ENCODE data around the gene KIF16B.
"Not testable (repeated sequence)": the region's sequence is repeated elsewhere in the genome, so short reads cannot be mapped to it uniquely, and the experiment has no call there.

The KIF16B gene

GRCh38 chr20:16283307-16283706 is 289.9 kb downstream of the KIF16B start:
- DNase-seq, result no peak

- DNase-seq, result no peak
These were observed 293.0 kb downstream of the KIF16B start for GRCh38 chr20:16280219-16280618.

- DNase-seq, result no peak
These were observed 293.9 kb downstream of the KIF16B start for GRCh38 chr20:16279320-16279719.

- DNase-seq, result no peak
These were observed 299.3 kb downstream of the KIF16B start for GRCh38 chr20:16273812-16274555.

- no peak for DNase-seq
These were observed 300.4 kb downstream of the KIF16B start for GRCh38 chr20:16272780-16273360.

- DNase-seq, result no peak
These were observed 301.8 kb downstream of the KIF16B start for GRCh38 chr20:16271450-16271849.

- DNase-seq, result no peak
These were observed 302.3 kb downstream of the KIF16B start for GRCh38 chr20:16270989-16271388.

- DNase-seq, result no peak
These were observed 302.8 kb downstream of the KIF16B start for GRCh38 chr20:16270314-16270931.

- DNase-seq, result no peak
These were observed 305.7 kb downstream of the KIF16B start for GRCh38 chr20:16267526-16267925.

- DNase-seq, result no peak
These were observed 307.9 kb downstream of the KIF16B start for GRCh38 chr20:16265334-16265733.

GRCh38 chr20:16263582-16263981 is 309.7 kb downstream of the KIF16B start:
- no peak for DNase-seq

GRCh38 chr20:16262594-16262993 is 310.7 kb downstream of the KIF16B start:
- no peak for DNase-seq

- no peak for DNase-seq
These were observed 311.4 kb downstream of the KIF16B start for GRCh38 chr20:16261733-16262273.

- DNase-seq, result no peak
These were observed 312.3 kb downstream of the KIF16B start for GRCh38 chr20:16260911-16261310.

- not testable (repeated sequence) for DNase-seq
These were observed 313.1 kb downstream of the KIF16B start for GRCh38 chr20:16260133-16260532.

- DNase-seq, result no peak
These were observed 314.5 kb downstream of the KIF16B start for GRCh38 chr20:16258766-16259165.

GRCh38 chr20:16257813-16258430 is 315.3 kb downstream of the KIF16B start:
- no peak for DNase-seq

- no peak for DNase-seq
These were observed 316.2 kb downstream of the KIF16B start for GRCh38 chr20:16257021-16257420.

- DNase-seq, result no peak
These were observed 326.4 kb downstream of the KIF16B start for GRCh38 chr20:16246870-16247269.

GRCh38 chr20:16246291-16246690 is 327.0 kb downstream of the KIF16B start:
- no peak for DNase-seq

- no peak for DNase-seq
These were observed 327.4 kb downstream of the KIF16B start for GRCh38 chr20:16245879-16246278.

GRCh38 chr20:16244892-16245291 is 328.4 kb downstream of the KIF16B start:
- DNase-seq, result no peak

GRCh38 chr20:16243470-16243869 is 329.8 kb downstream of the KIF16B start:
- DNase-seq, result no peak

- DNase-seq, result no peak
These were observed 331.3 kb downstream of the KIF16B start for GRCh38 chr20:16241911-16242310.
